ENCODE measurements around the gene PPP2R5E. TPM values are rescaled to one million over a fixed set of nuclear protein-coding genes. Genes with fewer than 3 reads are reported as not detected.

PPP2R5E gene
- total and polyA plus RNA-seq, 10 of the 15 experiments (the other 5 are each of a cell fraction or from before 2014, with no cell fraction given): 11.4 to 56.2 (median 22.7) TPM

- Histone ChIP-seq H3K9me3 (replicated peaks; ENCODE audit: control insufficient read depth, insufficient read depth, low read length) (no peaks in the 10 kb centered on the region), H3K4me2 (ENCODE audit: control insufficient read depth, insufficient read depth) (peak overlapping the region; percentile 45; the same call in 1 of the 2 replicates), H3K27ac (ENCODE audit: control insufficient read depth, insufficient read depth) (no peak overlapping the region; the same call in 1 of the 2 replicates), H2AFZ (ENCODE audit: control insufficient read depth, low read depth, low read length) (no peak overlapping the region), H3K4me1 (ENCODE audit: control insufficient read depth, insufficient read depth, low read length) (peaks cover 12% of the 10 kb centered on the region), H3K79me2 (ENCODE audit: control insufficient read depth, insufficient read depth, low read length) (peaks cover 28% of the 10 kb centered on the region), H3K36me3 (ENCODE audit: control insufficient read depth in 2 of 2, insufficient read depth in 2 of 2, low read length in 1 of 2) (no peaks in the 10 kb centered on the region; a peak in 2 of 4 replicates), H4K20me1 (ENCODE audit: control insufficient read depth, insufficient read depth) (no peaks in the 10 kb centered on the region; the same call in 1 of the 2 replicates), H3K9ac (ENCODE audit: control insufficient read depth, insufficient read depth, low read length) (no peak overlapping the region), H3K27me3 (replicated peaks in 1 of 2; ENCODE audit: control insufficient read depth in 2 of 2, insufficient read depth in 2 of 2, low read length in 1 of 2) (no peaks in the 10 kb centered on the region), H3K4me3 (no peak overlapping the region)
- WGBS (ENCODE audit: insufficient coverage, insufficient replicate concordance, low lambda C conversion rate, missing lambda C conversion rate): 76% methylated on average over 4 of the region's 4 CpGs
- no peak for FAIRE-seq
- no TSS peak for BruUV-seq (replicated peaks)
- peak; percentile 37 for ATAC-seq
- CTCF ChIA-PET: interaction anchor here (0.7 to 1.8 kb wide), 4 partner anchors 14 to 186 kb away, joined by 3 to 5 read pairs (median 4); partner anchors contain the start of gene PPP2R5E
- POLR2A ChIA-PET: interaction anchor here (0.7 to 1.4 kb wide), 2 partner anchors 14 to 51 kb away, joined by 4 to 5 read pairs; no protein-coding TSS in a partner anchor
- intact Hi-C loops (cut with micrococcal nuclease; ENCODE audit: unreplicated experiment) (no loop called here), in situ Hi-C loops (cut with MboI) (no loop called here)
- no peak for DNase-seq (ENCODE audit: low read depth, low spot score)
- RAD21 ChIA-PET (ENCODE audit: unreplicated experiment): interaction anchor here (0.7 to 1.2 kb wide), 2 partner anchors 35 to 53 kb away, joined by 3 to 4 read pairs; no protein-coding TSS in a partner anchor
- SMC1A ChIA-PET (ENCODE audit: uncharacterized antibody, unreplicated experiment): interaction anchor here (0.8 to 3.3 kb wide), 8 partner anchors 11 to 111 kb away, joined by 3 to 12 read pairs (median 4); partner anchors contain the start of gene PPP2R5E
- peak; percentile 40; the same call in 1 of the 2 replicates for TF ChIP-seq RUNX3 (IDR thresholded peaks at IDR 0.05; ENCODE audit: low read length)
- no peak for TF ChIP-seq JUNB (IDR thresholded peaks at IDR 0.05)
- TF ChIP-seq ZBTB4 (CRISPR knock-in tag; IDR thresholded peaks at IDR 0.05): no peak
- TF ChIP-seq HSF1 (IDR thresholded peaks at IDR 0.05; ENCODE audit: low read depth, low read length): no peak
Measured at GRCh38 chr14:63432888-63433552, 110.2 kb downstream of the PPP2R5E start.

Measured in GM12878 (cell line).